Activated CD8-positive, alpha-beta T cell treated with anti-CD3 and anti-CD28 coated beads, Interleukin-2, amount 10 ng/mL, durations not matched to agents 7 days and 5 days (primary cell): Measurements from ENCODE around the gene TMEM145. TPM values are rescaled to one million over a fixed set of nuclear protein-coding genes. Genes with fewer than 3 reads are reported as not detected.
A peak's percentile ranks its signal among the peaks of the same experiment; 100 is the strongest.

ENCODE experiments used
- ATAC-seq: fragments of 150-1000 bp; cut with Tn5 transposase; one replicate; pipeline ENCODE4 v1.10.0; 2021; ENCODE audit warnings: moderate library complexity
- CTCF ChIA-PET: fragments of 350-600 bp; sonication (Branson Sonifier 250); formaldehyde crosslinking; loops from one replicate; lab custom pipeline; 2021; ENCODE audit warnings: antibody characterized with exemption; lab: Charles Lee
- POLR2A ChIA-PET: fragments of 350-600 bp; sonication (Branson Sonifier 250); formaldehyde crosslinking; loops from one replicate; lab custom pipeline; 2021; ENCODE audit warnings: antibody characterized with exemption; lab: Charles Lee
- DNase-seq: peaks from one replicate; pipeline ENCODE4 v3.0.0-alpha.2; 2020
- H3K27ac Mint-ChIP-seq: one replicate; pipeline ENCODE4 v1.8.0; 2021; ENCODE audit warnings: mild to moderate bottlenecking, mixed read lengths
- H3K27me3 Mint-ChIP-seq: one replicate; pipeline ENCODE4 v1.8.0; 2021; ENCODE audit warnings: low read depth, mixed read lengths
- H3K36me3 Mint-ChIP-seq: one replicate; pipeline ENCODE4 v1.8.0; 2021; ENCODE audit warnings: low read depth, mixed read lengths
- H3K4me1 Mint-ChIP-seq: one replicate; pipeline ENCODE4 v1.8.0; 2021; ENCODE audit warnings: low read depth, mixed read lengths
- H3K4me3 Mint-ChIP-seq: one replicate; pipeline ENCODE4 v1.8.0; 2021; ENCODE audit warnings: mild to moderate bottlenecking, mixed read lengths
- H3K9me3 Mint-ChIP-seq: one replicate; pipeline ENCODE4 v1.8.0; 2022; ENCODE audit warnings: mixed read lengths; ENCODE audit not compliant: insufficient read depth
- total RNA-seq, 2 experiments: library from RNA; stranded (reverse); gene quantifications; one replicate each; pipeline ENCODE4 v1.2.3, GENCODE V29; 2021

Gene TMEM145
- total RNA-seq, 2 experiments from 2014 or later = 0.37 TPM; not detected in 1

DNA sequence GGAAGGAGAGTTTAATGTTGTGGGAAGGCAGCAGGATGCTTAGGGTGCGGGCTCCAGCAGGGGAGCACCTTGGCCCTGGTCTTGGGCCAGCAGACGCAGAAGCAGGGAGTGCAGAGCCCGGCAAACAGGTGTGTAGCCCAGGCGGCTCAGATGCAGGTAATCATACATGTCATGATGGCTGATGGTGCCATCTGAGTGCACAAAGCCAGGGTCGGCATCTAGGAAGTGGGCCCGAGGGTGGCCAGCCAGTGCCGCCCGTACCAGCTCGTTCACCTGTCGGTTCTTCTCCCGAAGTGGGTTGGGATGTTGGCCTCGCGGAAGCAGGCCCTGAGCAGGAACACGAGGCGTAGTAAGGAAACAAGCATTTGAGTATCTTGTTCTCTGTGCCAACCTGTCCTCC, 16.1 kb upstream of the TMEM145 start:
- ATAC-seq (no peak), DNase-seq (no peak)
- Mint-ChIP-seq H3K4me3 (no peak overlapping the region), H3K36me3 (peaks cover 29% of the 10 kb centered on the region), H3K27me3 (no peaks in the 10 kb centered on the region), H3K4me1 (peaks cover 15% of the 10 kb centered on the region), H3K9me3 (no peaks in the 10 kb centered on the region), H3K27ac (peak overlapping the region; percentile 3)
- CTCF ChIA-PET = interaction anchor here (0.9 to 3.2 kb wide), 8 partner anchors 10 to 188 kb away, joined by 3 to 19 read pairs (median 12); partner anchors contain the start of genes GSK3A and POU2F2
- POLR2A ChIA-PET = no interaction called here

DNA sequence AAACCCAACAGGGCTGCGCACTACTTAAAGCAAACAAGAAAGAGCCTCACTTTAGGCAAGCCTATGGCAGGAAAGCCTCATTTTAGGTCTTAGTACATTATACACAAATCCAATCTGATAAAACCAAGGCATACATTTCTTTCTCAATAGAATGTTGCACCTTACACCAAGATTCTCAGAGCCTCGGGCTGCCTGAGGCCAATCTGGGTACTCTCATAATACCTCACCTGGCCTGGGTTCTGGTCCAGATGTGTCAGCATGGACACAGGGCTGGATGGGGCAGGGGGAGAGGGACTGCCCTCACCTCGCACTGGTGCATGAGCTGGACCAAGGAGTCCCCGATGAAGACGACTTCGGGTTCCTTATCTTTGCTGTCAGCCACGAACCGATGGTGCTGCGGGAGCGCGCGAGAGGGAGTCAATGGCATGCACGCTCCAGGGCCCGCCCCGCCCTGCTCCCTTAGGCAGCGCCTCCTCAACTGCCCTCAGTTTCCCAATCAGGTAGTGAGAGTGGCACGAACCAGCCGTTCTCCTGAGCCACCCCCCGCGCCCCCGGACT, 11.4 kb upstream of the TMEM145 start, which contains the start of gene PRR19:
TSS of gene PRR19 (plus strand) at position 487 of the 558 bp plus-strand sequence. CDS start 7,453 bp downstream, outside the sequence.
- peak within 1 kb of the TSS; percentile 91 for H3K27ac Mint-ChIP-seq
- peaks cover 26% of the 10 kb centered on the region for H3K4me1 Mint-ChIP-seq
- peaks cover 9% of the 10 kb centered on the region for H3K36me3 Mint-ChIP-seq
- CTCF ChIA-PET = interaction anchor here (0.7 to 1.7 kb wide), 5 partner anchors 59 to 193 kb away, joined by 3 to 7 read pairs (median 6); partner anchors contain the start of genes GSK3A, POU2F2 and ZNF526
- H3K27me3 Mint-ChIP-seq = no peaks in the 10 kb centered on the region
- DNase-seq = no peak
- POLR2A ChIA-PET = interaction anchor here (0.8 to 1.1 kb wide), 2 partner anchors 20 to 31 kb away, joined by 3 to 4 read pairs; no protein-coding TSS in a partner anchor
- peak; percentile 28 for ATAC-seq
- peak within 1 kb of the TSS; percentile 86 for H3K4me3 Mint-ChIP-seq
- no peaks in the 10 kb centered on the region for H3K9me3 Mint-ChIP-seq

DNA sequence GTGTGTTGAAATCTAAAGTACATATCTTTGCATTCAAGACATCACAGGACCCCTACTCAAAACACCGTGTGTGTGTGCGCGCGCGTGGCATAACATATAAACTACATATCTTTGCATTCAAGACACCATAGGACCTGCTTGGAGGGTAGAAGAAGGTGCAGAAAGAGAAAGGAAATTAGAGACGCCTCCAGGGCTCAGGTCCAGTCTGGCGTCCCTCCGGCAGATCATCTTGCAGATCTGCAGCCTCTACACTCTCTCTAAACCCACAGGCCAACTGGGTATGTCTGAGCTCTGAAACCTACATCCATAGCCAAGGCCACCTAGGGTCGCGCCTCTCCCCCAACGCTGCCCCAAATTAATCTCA, 10.0 kb upstream of the TMEM145 start:
- Mint-ChIP-seq H3K27ac (peak overlapping the region; percentile 91), H3K27me3 (no peaks in the 10 kb centered on the region), H3K4me3 (peak overlapping the region; percentile 86), H3K9me3 (no peaks in the 10 kb centered on the region), H3K36me3 (peaks cover 7% of the 10 kb centered on the region), H3K4me1 (peaks cover 26% of the 10 kb centered on the region)
- CTCF ChIA-PET = interaction anchor here (1.0 to 1.6 kb wide), 2 partner anchors 60 to 171 kb away, joined by 6 to 7 read pairs; partner anchors contain the start of genes GSK3A and POU2F2
- POLR2A ChIA-PET = no interaction called here
- ATAC-seq (no peak), DNase-seq (no peak)

DNA sequence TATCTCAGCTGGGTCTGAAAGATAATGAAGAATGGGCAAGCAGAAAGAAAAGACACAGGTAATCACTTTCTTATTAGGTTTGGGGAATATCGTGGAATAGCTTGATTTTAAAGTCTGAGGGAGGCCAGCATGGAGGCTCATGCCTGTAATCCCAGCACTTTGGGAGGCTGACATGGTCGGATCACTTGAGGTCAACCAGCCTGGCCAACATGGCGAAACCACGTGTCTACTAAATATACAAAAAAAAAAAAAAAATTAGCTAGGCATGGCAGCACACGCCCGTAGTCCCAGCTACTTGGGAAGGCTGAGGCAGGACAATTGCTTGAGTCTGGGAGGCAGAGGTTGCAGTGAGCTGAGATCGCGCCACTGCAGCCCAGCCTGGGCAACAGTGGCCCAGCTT, 9.2 kb upstream of the TMEM145 start:
- Mint-ChIP-seq H3K27ac (no peak overlapping the region), H3K9me3 (no peaks in the 10 kb centered on the region), H3K27me3 (no peaks in the 10 kb centered on the region), H3K4me1 (peaks cover 26% of the 10 kb centered on the region), H3K36me3 (peaks cover 7% of the 10 kb centered on the region), H3K4me3 (no peak overlapping the region)
- POLR2A ChIA-PET = interaction anchor here (0.6 kb wide), 1 partner anchor 461 kb away, joined by 3 read pairs; no protein-coding TSS in a partner anchor
- DNase-seq (no peak), ATAC-seq (no peak)
- CTCF ChIA-PET = interaction anchor here (0.7 kb wide), 1 partner anchor 8 kb away, joined by 4 read pairs; no protein-coding TSS in a partner anchor

DNA sequence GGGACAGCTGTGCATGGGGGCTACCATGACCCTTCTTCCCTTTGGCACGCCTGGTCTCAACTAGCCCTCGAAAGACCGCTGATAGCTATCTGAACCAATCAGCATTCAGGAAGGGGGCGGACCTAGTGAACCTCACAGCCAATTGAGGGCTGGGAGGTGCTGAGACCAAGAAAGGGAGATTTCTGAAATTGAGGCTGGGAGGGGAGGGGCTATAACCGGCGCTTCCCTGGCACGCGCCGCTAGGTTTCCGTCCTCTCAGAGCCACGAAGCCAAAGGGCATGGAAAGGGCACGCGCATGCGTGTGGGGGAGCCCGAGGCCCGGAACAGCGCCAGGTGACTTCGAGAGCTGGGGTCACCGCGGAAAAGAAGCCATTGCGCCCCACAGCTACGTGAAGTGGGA, 6.5 kb upstream of the TMEM145 start:
- H3K4me1 Mint-ChIP-seq = peaks cover 18% of the 10 kb centered on the region
- H3K4me3 Mint-ChIP-seq = no peak overlapping the region
- H3K27me3 Mint-ChIP-seq = peaks cover 3% of the 10 kb centered on the region
- ATAC-seq = no peak
- no peak overlapping the region for H3K27ac Mint-ChIP-seq
- POLR2A ChIA-PET = no interaction called here
- CTCF ChIA-PET = interaction anchor here (1.4 kb wide), 1 partner anchor 10 kb away, joined by 4 read pairs; no protein-coding TSS in a partner anchor
- no peaks in the 10 kb centered on the region for H3K9me3 Mint-ChIP-seq
- no peak for DNase-seq
- no peaks in the 10 kb centered on the region for H3K36me3 Mint-ChIP-seq

DNA sequence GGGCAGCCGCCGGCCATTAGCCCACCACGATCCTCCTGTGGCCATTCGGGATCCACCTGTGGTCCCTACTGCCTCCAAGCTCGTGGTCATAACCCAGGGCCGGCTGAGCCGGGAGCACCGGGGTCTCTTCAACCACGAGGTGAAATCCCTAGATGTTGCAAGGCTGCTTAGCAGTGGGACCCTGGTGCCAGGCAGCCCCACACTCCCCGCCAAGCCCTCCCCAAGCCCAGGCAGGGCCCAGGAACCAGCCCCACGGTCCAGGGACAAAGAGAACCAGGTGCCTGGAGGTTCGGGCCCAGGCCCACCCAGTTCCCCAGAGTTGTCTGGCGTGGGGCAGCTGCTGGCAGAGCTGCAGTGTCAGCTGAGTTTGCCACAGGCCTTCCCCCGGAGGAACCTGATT, 3.4 kb upstream of the TMEM145 start:
- Mint-ChIP-seq H3K4me3 (no peak overlapping the region), H3K27me3 (peaks cover 27% of the 10 kb centered on the region), H3K4me1 (peaks cover 11% of the 10 kb centered on the region), H3K9me3 (no peaks in the 10 kb centered on the region), H3K36me3 (no peaks in the 10 kb centered on the region), H3K27ac (no peak overlapping the region)
- no peak for DNase-seq
- ChIA-PET CTCF (no interaction called here), POLR2A (no interaction called here)
- no peak for ATAC-seq

DNA sequence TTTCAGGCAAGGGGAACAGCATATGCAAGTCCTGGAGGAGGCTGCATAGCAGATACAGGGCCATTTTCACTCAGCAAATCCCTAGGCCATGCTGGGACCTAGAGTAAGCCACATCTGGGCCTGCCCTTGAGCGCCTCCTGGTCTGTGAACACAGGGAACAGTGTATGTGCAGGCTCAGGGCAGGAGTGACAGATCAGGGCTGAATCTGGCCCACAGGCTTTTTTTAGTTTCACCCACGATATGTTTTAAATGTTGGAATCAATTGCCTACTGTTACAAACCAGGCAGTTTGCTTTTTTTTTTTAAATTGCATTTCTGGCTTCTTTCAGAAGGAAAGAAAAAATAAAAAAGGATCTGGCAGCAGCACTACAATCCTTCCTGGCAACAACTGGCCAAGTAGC, 1.5 kb upstream of the TMEM145 start:
- POLR2A ChIA-PET = no interaction called here
- ATAC-seq = no peak

DNA sequence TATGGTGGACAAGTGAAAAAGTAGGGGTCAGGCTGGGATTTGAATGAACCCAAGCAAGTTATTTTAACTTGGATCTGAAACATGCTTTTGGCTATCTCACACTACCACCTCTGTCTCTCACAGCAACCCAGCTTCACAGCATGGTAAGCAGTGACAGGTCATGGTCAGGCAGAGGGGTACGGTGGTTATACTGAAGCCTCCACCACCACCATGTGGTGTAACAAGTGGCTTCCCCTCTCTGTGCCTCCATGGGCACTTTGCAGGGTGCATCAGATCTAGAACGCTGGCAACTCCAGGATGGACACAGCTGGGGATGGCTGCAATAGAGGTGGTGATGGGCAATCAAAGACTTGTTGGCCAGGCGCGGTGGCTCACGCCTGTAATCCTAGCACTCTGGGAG, 739 bp upstream of the TMEM145 start:
- Mint-ChIP-seq H3K27me3 (peaks cover 32% of the 10 kb centered on the region), H3K4me1 (peaks cover 22% of the 10 kb centered on the region), H3K9me3 (no peaks in the 10 kb centered on the region), H3K36me3 (no peaks in the 10 kb centered on the region), H3K4me3 (peak overlapping the region; percentile 56), H3K27ac (no peak overlapping the region)
- DNase-seq = no peak
- ATAC-seq = no peak
- ChIA-PET CTCF (interaction anchor here (1.3 kb wide), 1 partner anchor 33 kb away, joined by 3 read pairs; no protein-coding TSS in a partner anchor), POLR2A (no interaction called here)

More for the DNA sequence above, 1.5 kb upstream of the TMEM145 start:
- DNase-seq = no peak
- CTCF ChIA-PET = interaction anchor here (1.3 kb wide), 1 partner anchor 32 kb away, joined by 3 read pairs; no protein-coding TSS in a partner anchor
- Mint-ChIP-seq H3K27ac (no peak overlapping the region), H3K4me1 (peaks cover 15% of the 10 kb centered on the region), H3K36me3 (no peaks in the 10 kb centered on the region), H3K4me3 (no peak overlapping the region), H3K27me3 (peaks cover 32% of the 10 kb centered on the region), H3K9me3 (no peaks in the 10 kb centered on the region)

DNA sequence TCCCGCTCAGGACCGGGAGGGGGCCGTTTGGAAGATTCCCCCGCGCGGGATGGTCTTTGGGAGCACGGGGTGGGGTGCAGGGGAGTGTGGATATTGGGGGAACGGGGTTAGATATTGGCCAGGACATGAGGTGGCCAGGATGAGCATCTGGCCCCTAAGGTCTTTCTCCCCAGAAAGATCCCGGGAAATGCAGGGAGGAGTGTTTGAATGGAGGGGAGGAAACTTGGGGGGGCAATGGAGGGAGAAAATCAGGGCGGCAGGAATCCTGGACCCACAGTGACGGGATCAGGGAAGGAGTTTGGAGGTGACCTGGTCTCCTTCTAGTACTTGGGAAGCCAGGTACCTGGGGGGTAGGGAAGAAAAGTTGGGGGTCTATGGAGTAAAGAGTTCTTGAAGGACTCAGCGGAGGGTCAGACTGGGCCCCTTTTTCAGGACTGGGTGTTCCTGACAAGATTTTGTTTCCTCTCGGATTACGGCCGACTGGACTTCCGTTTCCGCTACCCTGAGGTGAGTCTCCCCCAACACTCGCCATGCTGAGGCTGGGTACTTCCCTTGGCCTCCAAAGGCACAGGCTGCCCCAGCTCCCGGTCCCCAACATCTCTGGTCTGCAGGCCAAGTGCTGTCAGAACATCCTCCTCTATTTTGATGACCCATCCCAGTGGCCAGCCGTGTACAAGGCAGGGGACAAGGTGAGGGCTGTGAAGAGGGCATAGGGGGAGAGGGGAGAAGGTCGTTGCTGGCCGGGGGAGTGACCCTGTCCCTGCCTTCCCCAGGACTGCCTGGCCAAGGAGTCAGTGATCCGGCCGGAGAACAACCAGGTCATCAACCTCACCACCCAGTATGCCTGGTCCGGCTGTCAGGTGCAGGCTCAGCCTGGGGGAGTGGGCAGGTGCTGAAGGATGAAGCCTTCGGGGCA, 989 bp downstream of the TMEM145 start:
- ChIA-PET POLR2A (no interaction called here), CTCF (no interaction called here)
- no peak for ATAC-seq
- Mint-ChIP-seq H3K9me3 (no peaks in the 10 kb centered on the region), H3K27ac (no peak overlapping the region), H3K36me3 (no peaks in the 10 kb centered on the region), H3K27me3 (peaks cover 32% of the 10 kb centered on the region), H3K4me1 (peaks cover 26% of the 10 kb centered on the region), H3K4me3 (peak overlapping the region; percentile 12)
- DNase-seq = no peak

DNA sequence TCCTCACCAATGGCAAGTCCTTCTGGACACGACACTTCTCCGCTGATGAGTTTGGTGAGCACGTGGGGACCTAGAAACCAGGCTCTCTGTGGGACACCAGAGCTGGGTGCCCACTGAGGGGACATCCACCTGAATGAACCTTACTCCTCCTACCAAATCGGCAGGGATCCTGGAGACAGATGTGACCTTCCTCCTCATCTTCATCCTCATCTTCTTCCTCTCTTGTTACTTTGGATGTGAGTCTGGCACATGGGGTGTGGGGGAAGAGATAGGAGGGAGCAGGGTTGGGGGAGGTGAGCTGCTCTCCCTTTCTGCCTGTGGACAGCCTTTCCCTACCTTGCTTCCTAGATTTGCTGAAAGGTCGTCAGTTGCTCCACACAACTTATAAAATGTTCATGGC, 1.9 kb downstream of the TMEM145 start:
- ChIA-PET POLR2A (no interaction called here), CTCF (interaction anchor here (1.5 kb wide), 1 partner anchor 16 kb away, joined by 3 read pairs; no protein-coding TSS in a partner anchor)
- Mint-ChIP-seq H3K27ac (no peak overlapping the region), H3K4me1 (peaks cover 26% of the 10 kb centered on the region), H3K4me3 (no peak overlapping the region), H3K36me3 (no peaks in the 10 kb centered on the region), H3K27me3 (peaks cover 32% of the 10 kb centered on the region), H3K9me3 (no peaks in the 10 kb centered on the region)
- DNase-seq (no peak), ATAC-seq (no peak)
